Esophagus muscularis mucosa (tissue), 4 donors: ENCODE data around the gene CDK19.
"Not testable (repeated sequence)": the region's sequence is repeated elsewhere in the genome, so short reads cannot be mapped to it uniquely, and the experiment has no call there.

ENCODE experiments used
- CTCF ChIP-seq, 3 experiments: fragments of 200-600 bp in 2 of 3; fragments of 450-650 bp in 1 of 3; sonication (generic) in 2 of 3; IDR thresholded peaks; one replicate each; pipeline ENCODE4 v1.5.1; 2017 to 2019; ENCODE audit warnings: antibody characterized with exemption in 3 of 3, mild to moderate bottlenecking in 2 of 3, moderate library complexity in 1 of 3
- EP300 ChIP-seq: sonication (generic); formaldehyde crosslinking; IDR thresholded peaks from one replicate; pipeline ENCODE4 v1.6.1; 2017; ENCODE audit warnings: antibody characterized with exemption
- POLR2A ChIP-seq: fragments of 450-650 bp; IDR thresholded peaks from one replicate; pipeline ENCODE4 v1.6.1; 2017; ENCODE audit warnings: antibody characterized with exemption, moderate library complexity, mild to moderate bottlenecking, low read depth

- TF ChIP-seq CTCF (IDR thresholded peaks at IDR 0.05); POLR2A; EP300: not testable (repeated sequence)
Observed at GRCh38 chr6:110719601-110720000, 95.7 kb downstream of the CDK19 start.
